A673 (cell line): Measurements from ENCODE around the gene SPPL3. TPM values are rescaled to one million over a fixed set of nuclear protein-coding genes. Genes with fewer than 3 reads are reported as not detected.

Source experiments
- BruUV-seq: library from RNA; stranded (reverse); fragments of 400-500 nt; replicated peaks from 2 replicates; lab custom pipeline; 2021; lab: Mats Ljungman, UMichigan
- CTCF ChIA-PET: fragments of 300-600 bp; sonication (Branson Sonifier 250); formaldehyde crosslinking; loops from one replicate; lab custom pipeline; 2022; ENCODE audit warnings: antibody characterized with exemption; lab: Charles Lee
- POLR2A ChIA-PET: fragments of 300-600 bp; sonication (Branson Sonifier 250); formaldehyde crosslinking; loops from one replicate; lab custom pipeline; 2022; ENCODE audit warnings: antibody characterized with exemption; ENCODE audit not compliant: low non-redundant PET; lab: Charles Lee
- DNase-seq: peaks from one replicate; pipeline ENCODE4 v3.0.0-alpha.2; 2015; ENCODE audit warnings: low spot score
- H3K27ac ChIP-seq: fragments of 200-600 bp; sonication (generic); 2 replicates; pipeline ENCODE4 v1.5.1; 2016; ENCODE audit warnings: mixed run types, low read depth, mild to moderate bottlenecking, mixed read lengths, antibody characterized with exemption, low read length; ENCODE audit not compliant: poor library complexity, severe bottlenecking
- H3K27me3 ChIP-seq: fragments of 200-600 bp; sonication (generic); replicated peaks from 2 replicates; pipeline ENCODE4 v1.6.1; 2017; ENCODE audit warnings: mixed run types, low read depth, mild to moderate bottlenecking, mixed read lengths, antibody characterized with exemption, low read length; ENCODE audit not compliant: insufficient read depth, poor library complexity
- H3K36me3 ChIP-seq: fragments of 200-600 bp; sonication (generic); 2 replicates; pipeline ENCODE4 v1.6.1; 2016; ENCODE audit warnings: mixed run types, mild to moderate bottlenecking, mixed read lengths, antibody characterized with exemption, low read length; ENCODE audit not compliant: insufficient read depth, poor library complexity, severe bottlenecking
- H3K4me1 ChIP-seq: fragments of 200-600 bp; sonication (generic); 2 replicates; pipeline ENCODE4 v1.6.1; 2017; ENCODE audit warnings: mixed run types, mild to moderate bottlenecking, mixed read lengths, antibody characterized with exemption, low read length; ENCODE audit not compliant: insufficient read depth, poor library complexity, severe bottlenecking
- H3K4me3 ChIP-seq: fragments of 200-600 bp; sonication (generic); 2 replicates; pipeline ENCODE4 v1.5.1; 2016; ENCODE audit warnings: low read depth, mixed run types, mild to moderate bottlenecking, mixed read lengths, low read length; ENCODE audit not compliant: poor library complexity, severe bottlenecking
- H3K9me3 ChIP-seq: fragments of 200-600 bp; sonication (generic); 2 replicates; pipeline ENCODE4 v1.6.1; 2016; ENCODE audit warnings: mixed run types, low read depth, mild to moderate bottlenecking, mixed read lengths, antibody characterized with exemption, low read length; ENCODE audit not compliant: poor library complexity, severe bottlenecking
- EZH2 ChIP-seq: fragments of 200-600 bp; sonication (generic); IDR thresholded peaks from 2 replicates; pipeline ENCODE4 v1.6.1; 2017; ENCODE audit warnings: borderline replicate concordance, low read depth, mild to moderate bottlenecking, mixed read lengths, antibody characterized with exemption, low read length; ENCODE audit not compliant: poor library complexity, severe bottlenecking
- intact Hi-C: fragments of 100-400 bp; cut with micrococcal nuclease; formaldehyde crosslinking; loops from one replicate; pipeline ENCODE4 v1.10.0; 2022; ENCODE audit not compliant: unreplicated experiment
- total RNA-seq: library from RNA; stranded (reverse); gene quantifications from 2 replicates; pipeline ENCODE4 v1.2.3, GENCODE V29; 2021
- TF ChIP-seq, protein P1 (sequence below): fragments of 300-800, 200-600 bp; sonication (generic); conservative IDR thresholded peaks from 2 replicates; pipeline ENCODE4 v1.5.1; 2017; ENCODE audit warnings: low read depth, mild to moderate bottlenecking, antibody characterized with exemption, low read length, moderate library complexity, mixed read lengths

SPPL3 gene
- total RNA-seq, 1 experiment from 2014 or later: 46.9 TPM

DNA sequence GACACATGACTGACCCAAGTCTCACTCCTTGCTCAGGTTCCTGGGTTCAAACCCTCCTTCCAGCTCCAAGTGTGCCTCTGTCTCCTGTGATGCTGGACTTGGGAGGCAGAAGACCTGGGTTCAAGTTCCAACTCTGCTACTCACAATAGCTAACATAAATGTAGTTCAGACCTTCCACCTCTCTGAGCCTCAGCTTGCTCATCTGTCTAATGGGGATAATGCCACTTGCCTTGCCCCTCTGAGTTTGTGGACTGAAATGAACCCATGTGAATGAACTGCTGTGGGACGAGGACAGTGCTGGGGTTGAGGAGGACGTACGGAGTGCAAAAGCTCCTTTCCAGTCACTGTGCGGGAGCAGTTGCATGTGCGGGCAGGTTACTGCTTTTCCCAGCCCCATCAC is 137.6 kb downstream of the SPPL3 start:
- Histone ChIP-seq H3K9me3 (no peaks in the 10 kb centered on the region), H3K36me3 (peaks cover 37% of the 10 kb centered on the region), H3K4me1 (peaks cover 8% of the 10 kb centered on the region), H3K4me3 (no peak overlapping the region), H3K27ac (no peak overlapping the region), H3K27me3 (no peaks in the 10 kb centered on the region)
- TF ChIP-seq EZH2: no peak
- TF ChIP-seq, protein P1, sequence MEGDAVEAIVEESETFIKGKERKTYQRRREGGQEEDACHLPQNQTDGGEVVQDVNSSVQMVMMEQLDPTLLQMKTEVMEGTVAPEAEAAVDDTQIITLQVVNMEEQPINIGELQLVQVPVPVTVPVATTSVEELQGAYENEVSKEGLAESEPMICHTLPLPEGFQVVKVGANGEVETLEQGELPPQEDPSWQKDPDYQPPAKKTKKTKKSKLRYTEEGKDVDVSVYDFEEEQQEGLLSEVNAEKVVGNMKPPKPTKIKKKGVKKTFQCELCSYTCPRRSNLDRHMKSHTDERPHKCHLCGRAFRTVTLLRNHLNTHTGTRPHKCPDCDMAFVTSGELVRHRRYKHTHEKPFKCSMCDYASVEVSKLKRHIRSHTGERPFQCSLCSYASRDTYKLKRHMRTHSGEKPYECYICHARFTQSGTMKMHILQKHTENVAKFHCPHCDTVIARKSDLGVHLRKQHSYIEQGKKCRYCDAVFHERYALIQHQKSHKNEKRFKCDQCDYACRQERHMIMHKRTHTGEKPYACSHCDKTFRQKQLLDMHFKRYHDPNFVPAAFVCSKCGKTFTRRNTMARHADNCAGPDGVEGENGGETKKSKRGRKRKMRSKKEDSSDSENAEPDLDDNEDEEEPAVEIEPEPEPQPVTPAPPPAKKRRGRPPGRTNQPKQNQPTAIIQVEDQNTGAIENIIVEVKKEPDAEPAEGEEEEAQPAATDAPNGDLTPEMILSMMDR: no peak
- intact Hi-C loops: no loop called here
- BruUV-seq: no TSS peak
- no peak for DNase-seq
- CTCF ChIA-PET: no interaction called here
- POLR2A ChIA-PET: no interaction called here

DNA sequence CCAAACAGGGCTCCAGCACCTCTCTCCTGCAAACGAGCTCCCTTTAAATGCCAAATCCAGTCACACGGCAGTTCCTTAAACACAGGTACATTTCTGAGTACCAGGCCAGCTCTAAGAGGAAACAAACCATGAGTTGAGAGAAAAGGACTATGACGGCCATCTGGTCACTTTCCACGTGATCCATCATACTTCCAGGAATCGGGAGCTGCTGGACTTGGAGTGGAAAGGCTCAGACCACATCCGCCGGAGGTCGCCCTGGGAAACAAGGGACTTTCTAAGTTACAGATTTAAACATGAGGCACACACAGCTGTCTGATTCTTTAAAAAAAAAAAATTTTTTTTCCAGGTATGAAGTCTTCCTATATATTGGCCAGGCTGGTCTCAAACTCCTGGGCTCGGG is 139.3 kb downstream of the SPPL3 start:
- H3K4me1 ChIP-seq: peaks cover 8% of the 10 kb centered on the region
- no peak overlapping the region for H3K27ac ChIP-seq
- H3K36me3 ChIP-seq: peaks cover 41% of the 10 kb centered on the region
- H3K27me3 ChIP-seq: no peaks in the 10 kb centered on the region
- H3K4me3 ChIP-seq: no peak overlapping the region
- no peak for DNase-seq
- ChIA-PET CTCF (no interaction called here), POLR2A (no interaction called here)
- BruUV-seq: no TSS peak
- TF ChIP-seq EZH2: no peak
- TF ChIP-seq, protein P1: no peak
- H3K9me3 ChIP-seq: no peaks in the 10 kb centered on the region
- intact Hi-C loops: no loop called here

GRCh38 chr12:120763250-120763649 is 140.9 kb downstream of the SPPL3 start:
- Histone ChIP-seq H3K27ac (no peak overlapping the region), H3K4me1 (peaks cover 8% of the 10 kb centered on the region), H3K9me3 (no peaks in the 10 kb centered on the region), H3K36me3 (peaks cover 40% of the 10 kb centered on the region), H3K27me3 (no peaks in the 10 kb centered on the region), H3K4me3 (no peak overlapping the region)
- TF ChIP-seq, protein P1: no peak
- TF ChIP-seq EZH2: no peak
- intact Hi-C loops: no loop called here
- ChIA-PET CTCF (no interaction called here), POLR2A (no interaction called here)
- no peak for DNase-seq
- no TSS peak for BruUV-seq
